Measurements from ENCODE around the gene CRIP2. TPM values are rescaled to one million over a fixed set of nuclear protein-coding genes. Genes with fewer than 3 reads are reported as not detected.

The CRIP2 gene
- total RNA-seq, 3 donors from 2014 or later (not counting 1 experiment from before 2014, with no cell fraction given) = 1.7 to 4.6 (median 2.0) TPM

GRCh38 chr14:105430042-105430441 lies 44.6 kb upstream of the CRIP2 start:
- H3K27me3 ChIP-seq (ENCODE audit: control insufficient read depth, insufficient read depth, low read length) = no peaks in the 10 kb centered on the region
- no peak for TF ChIP-seq CTCF (IDR thresholded peaks at IDR 0.05)
- intact Hi-C loops (cut with micrococcal nuclease) = no loop called here
- 93% methylated on average over 6 of the region's 6 CpGs for WGBS (ENCODE audit: insufficient coverage)
- no peaks in the 10 kb centered on the region for H3K9me3 ChIP-seq (ENCODE audit: control insufficient read depth, insufficient read depth, low read length)
- ATAC-seq (no peak), DNase-seq (no peak)
- no peaks in the 10 kb centered on the region for H3K9me3 Mint-ChIP-seq
- H3K4me1 ChIP-seq (ENCODE audit: control insufficient read depth, insufficient read depth, low read length) = no peaks in the 10 kb centered on the region
- H3K4me3 Mint-ChIP-seq = no peak overlapping the region
- H3K36me3 Mint-ChIP-seq = no peaks in the 10 kb centered on the region
- no peaks in the 10 kb centered on the region for H3K36me3 ChIP-seq (ENCODE audit: control insufficient read depth, insufficient read depth, low read length)
- no peak overlapping the region for H3K4me3 ChIP-seq (ENCODE audit: low read length)
- H3K27ac Mint-ChIP-seq = no peak overlapping the region
- H3K4me1 Mint-ChIP-seq = peaks cover 22 to 24% of the 10 kb centered on the region in 2 donors
- no peaks in the 10 kb centered on the region for H3K27me3 Mint-ChIP-seq (ENCODE audit: low read depth in 2 of 2)
- H3K27ac ChIP-seq (ENCODE audit: low read length) = no peak overlapping the region

GRCh38 chr14:105430565-105430964 lies 44.1 kb upstream of the CRIP2 start:
- TF ChIP-seq CTCF (IDR thresholded peaks at IDR 0.05) = no peak
- intact Hi-C loops (cut with micrococcal nuclease) = no loop called here
- no peaks in the 10 kb centered on the region for H3K4me1 ChIP-seq (ENCODE audit: control insufficient read depth, insufficient read depth, low read length)
- ATAC-seq = no peak
- Mint-ChIP-seq H3K4me3 (no peak overlapping the region), H3K27ac (no peak overlapping the region), H3K27me3 (ENCODE audit: low read depth in 2 of 2) (no peaks in the 10 kb centered on the region), H3K36me3 (no peaks in the 10 kb centered on the region), H3K9me3 (no peaks in the 10 kb centered on the region), H3K4me1 (peaks cover 27 to 28% of the 10 kb centered on the region in 2 donors)
- no peak overlapping the region for H3K4me3 ChIP-seq (ENCODE audit: low read length)
- H3K27ac ChIP-seq (ENCODE audit: low read length) = no peak overlapping the region
- DNase-seq = no peak
- 84% methylated on average over 7 of the region's 9 CpGs for WGBS (ENCODE audit: insufficient coverage)
- no peaks in the 10 kb centered on the region for H3K27me3 ChIP-seq (ENCODE audit: control insufficient read depth, insufficient read depth, low read length)
- H3K36me3 ChIP-seq (ENCODE audit: control insufficient read depth, insufficient read depth, low read length) = no peaks in the 10 kb centered on the region
- H3K9me3 ChIP-seq (ENCODE audit: control insufficient read depth, insufficient read depth, low read length) = no peaks in the 10 kb centered on the region

- H3K36me3 ChIP-seq (ENCODE audit: control insufficient read depth, insufficient read depth, low read length) = no peaks in the 10 kb centered on the region
- H3K27me3 ChIP-seq (ENCODE audit: control insufficient read depth, insufficient read depth, low read length) = no peaks in the 10 kb centered on the region
- ATAC-seq (no peak), DNase-seq (no peak)
- no peaks in the 10 kb centered on the region for H3K27me3 Mint-ChIP-seq (ENCODE audit: low read depth in 2 of 2)
- H3K4me1 Mint-ChIP-seq = peaks cover 32 to 33% of the 10 kb centered on the region in 2 donors
- H3K36me3 Mint-ChIP-seq = no peaks in the 10 kb centered on the region
- no peaks in the 10 kb centered on the region for H3K4me1 ChIP-seq (ENCODE audit: control insufficient read depth, insufficient read depth, low read length)
- intact Hi-C loops (cut with micrococcal nuclease) = no loop called here
- no peak overlapping the region for H3K4me3 Mint-ChIP-seq
- no peak overlapping the region for H3K27ac ChIP-seq (ENCODE audit: low read length)
- no peak for TF ChIP-seq CTCF (IDR thresholded peaks at IDR 0.05)
- no peak overlapping the region for H3K4me3 ChIP-seq (ENCODE audit: low read length)
- no peaks in the 10 kb centered on the region for H3K9me3 Mint-ChIP-seq
- WGBS (ENCODE audit: insufficient coverage) = 100% methylated on average over 1 of the region's 1 CpG
- no peak overlapping the region for H3K27ac Mint-ChIP-seq
- H3K9me3 ChIP-seq (ENCODE audit: control insufficient read depth, insufficient read depth, low read length) = no peaks in the 10 kb centered on the region
These were observed 43.4 kb upstream of the CRIP2 start for GRCh38 chr14:105431256-105431655.

- Histone ChIP-seq H3K36me3 (ENCODE audit: control insufficient read depth, insufficient read depth, low read length) (no peaks in the 10 kb centered on the region), H3K4me3 (ENCODE audit: low read length) (no peak overlapping the region), H3K4me1 (ENCODE audit: control insufficient read depth, insufficient read depth, low read length) (no peaks in the 10 kb centered on the region), H3K27ac (ENCODE audit: low read length) (no peak overlapping the region), H3K9me3 (ENCODE audit: control insufficient read depth, insufficient read depth, low read length) (no peaks in the 10 kb centered on the region), H3K27me3 (ENCODE audit: control insufficient read depth, insufficient read depth, low read length) (no peaks in the 10 kb centered on the region)
- DNase-seq = no peak
- Mint-ChIP-seq H3K4me3 (no peak overlapping the region), H3K9me3 (no peaks in the 10 kb centered on the region), H3K27me3 (ENCODE audit: low read depth in 2 of 2) (no peaks in the 10 kb centered on the region), H3K36me3 (no peaks in the 10 kb centered on the region), H3K4me1 (peaks cover 24 to 25% of the 10 kb centered on the region in 2 donors), H3K27ac (no peak overlapping the region)
- intact Hi-C loops (cut with micrococcal nuclease) = no loop called here
- 95% methylated on average over 12 of the region's 12 CpGs for WGBS (ENCODE audit: insufficient coverage)
- no peak for ATAC-seq
- no peak for TF ChIP-seq CTCF (IDR thresholded peaks at IDR 0.05)
These were observed 42.0 kb upstream of the CRIP2 start for GRCh38 chr14:105432657-105433056.

Measured in natural killer cell (primary cell).